GM12872 (cell line): ENCODE data around the gene HPD.

Experiments
- CTCF ChIP-seq: IDR thresholded peaks from 3 replicates; pipeline ENCODE4 v1.5.1; 2011; ENCODE audit warnings: low read depth, mild to moderate bottlenecking, low read length, moderate library complexity; ENCODE audit not compliant: insufficient read depth

The HPD gene

DNA sequence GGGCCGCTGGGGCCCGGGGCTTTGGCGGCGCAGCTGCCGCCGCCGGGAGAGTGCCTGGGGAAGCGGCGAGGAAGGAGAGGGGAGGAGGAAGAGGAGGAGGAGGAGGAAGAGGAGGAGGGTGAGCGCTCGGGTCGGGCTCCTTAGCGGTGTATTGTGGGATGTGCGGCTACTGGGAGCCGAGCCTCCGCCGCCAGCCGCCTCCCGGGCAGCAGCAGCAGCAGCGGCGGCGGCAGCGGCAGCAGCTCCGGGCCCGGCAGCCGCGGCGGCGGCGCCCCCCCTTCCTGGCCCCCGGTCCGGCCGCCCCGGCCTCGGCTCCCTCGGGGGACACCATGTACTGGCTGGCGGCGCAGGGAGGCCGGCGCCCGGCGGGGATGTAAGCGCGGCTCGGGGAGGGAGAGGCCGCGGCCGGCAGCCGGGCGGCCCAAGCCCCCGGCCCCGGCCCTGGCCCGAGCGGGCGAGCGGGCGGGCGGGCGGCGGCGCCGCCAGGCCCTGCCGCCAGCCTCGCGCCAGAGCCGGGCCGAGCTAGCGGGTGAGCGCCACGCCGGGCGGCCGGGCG is 54.7 kb downstream of the HPD start, which contains the start of gene SETD1B:
Gene SETD1B, plus strand, starts transcription at position 149 of the 556 bp plus-strand sequence. CDS start 729 bp downstream, outside the sequence.
- no peak for TF ChIP-seq CTCF

- no peak for TF ChIP-seq CTCF
Measured at GRCh38 chr12:121802843-121803698, 55.6 kb downstream of the HPD start.

GRCh38 chr12:121802485-121802842 is 56.2 kb downstream of the HPD start:
- TF ChIP-seq CTCF = no peak

DNA sequence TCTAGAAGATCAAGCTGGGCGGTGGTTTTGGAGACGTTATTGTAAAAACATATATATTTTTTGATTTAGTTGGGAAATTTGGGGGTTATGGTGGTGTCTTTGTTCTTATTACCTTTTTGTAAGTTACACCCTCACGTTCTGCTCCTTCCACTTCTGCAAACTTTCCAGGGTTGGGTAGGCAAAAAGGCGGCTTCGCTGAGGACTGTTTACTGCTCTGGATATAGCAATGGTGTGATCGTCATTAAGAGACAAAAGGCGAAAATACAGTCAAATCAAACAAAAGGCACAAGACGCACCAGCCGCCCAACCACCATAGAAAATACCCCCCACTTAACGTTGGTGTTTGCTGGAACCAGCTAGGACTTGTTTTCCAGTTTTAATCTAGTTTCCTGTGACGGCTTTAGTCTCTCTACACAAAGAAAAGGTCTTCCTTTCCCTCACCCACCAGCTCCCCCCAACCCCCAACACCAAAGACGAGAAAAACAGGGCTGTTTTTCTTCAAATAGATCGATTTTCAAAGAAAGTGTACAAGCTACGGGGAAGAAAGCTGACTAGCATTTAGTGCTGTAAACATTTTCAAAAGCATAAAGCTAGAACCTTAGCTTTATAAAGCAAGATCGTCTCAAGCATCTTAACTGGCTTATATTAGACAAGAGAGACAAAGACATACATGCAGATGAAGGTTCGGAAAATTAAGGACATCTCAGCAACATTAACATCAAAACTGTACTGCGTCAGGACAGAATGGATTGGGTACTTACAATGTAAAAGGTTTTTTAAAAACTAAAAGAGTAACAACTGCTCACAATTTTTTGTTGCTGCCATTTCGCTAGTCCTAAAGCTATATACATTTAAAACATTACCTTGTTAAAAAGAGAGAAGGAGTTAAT is 56.8 kb downstream of the HPD start:
- no peak for TF ChIP-seq CTCF

DNA sequence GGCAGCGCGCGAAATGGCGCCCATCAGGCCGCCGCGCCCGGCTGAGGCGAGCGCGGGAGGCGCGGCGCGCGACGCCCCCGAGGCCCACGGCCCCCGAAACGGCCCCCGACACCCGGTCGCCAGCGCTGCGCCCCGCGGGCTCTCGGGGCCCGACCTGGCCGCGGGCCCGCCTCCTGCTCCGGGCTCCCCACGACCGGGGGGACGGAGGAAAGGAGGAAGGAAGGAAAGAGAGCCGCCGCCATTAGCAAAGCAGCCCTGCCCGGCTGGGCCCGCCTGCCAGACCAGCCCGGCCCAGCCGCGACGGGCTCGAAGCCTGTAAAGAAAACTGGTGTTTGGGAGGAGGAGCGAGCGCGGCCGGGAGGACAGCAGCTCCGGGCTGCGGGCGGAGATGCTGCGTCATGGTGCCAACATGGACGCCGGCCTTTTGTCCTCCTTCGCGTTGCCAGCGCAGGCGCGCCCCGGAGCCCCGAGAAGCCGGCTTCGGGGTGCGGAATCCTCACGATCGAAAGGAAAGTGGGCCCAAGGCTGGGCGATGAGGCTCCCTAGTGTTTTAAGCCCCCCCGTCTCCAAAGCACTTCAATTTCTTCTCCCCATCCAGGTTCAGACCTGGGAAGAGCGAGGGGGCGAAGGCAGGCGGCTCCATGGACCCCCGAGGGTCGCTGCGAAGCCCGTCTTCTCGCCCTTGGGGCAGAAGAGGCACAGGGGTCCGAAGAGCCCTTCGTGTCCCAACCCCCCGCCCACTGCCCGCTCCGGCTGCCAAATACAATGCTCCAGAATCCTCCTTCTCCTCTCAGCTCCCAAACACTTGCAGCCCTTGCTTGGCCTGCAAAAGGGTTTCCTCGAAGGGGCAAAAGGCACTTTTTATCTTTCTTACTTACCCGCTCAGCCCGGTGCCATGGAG is 57.7 kb downstream of the HPD start:
- no peak for TF ChIP-seq CTCF

- no peak for TF ChIP-seq CTCF
Measured at GRCh38 chr12:121799842-121800693, 58.6 kb downstream of the HPD start.
